Measurements from ENCODE around the gene GLS. TPM values are rescaled to one million over a fixed set of nuclear protein-coding genes. Genes with fewer than 3 reads are reported as not detected.

GLS gene
- total and polyA plus RNA-seq, 4 donors: 31.1 to 318 (median 104) TPM

- Histone ChIP-seq H3K36me3 (ENCODE audit: control insufficient read depth in 4 of 4, insufficient read depth in 4 of 4, low read length in 4 of 4) (peaks cover 27 to 38% (median 34%) of the 10 kb centered on the region in 4 donors), H3K4me3 (no peak overlapping the region), H3K27ac (ENCODE audit: low read depth in 1 of 2, low read length in 1 of 2) (no peak overlapping the region), H3K27me3 (ENCODE audit: control insufficient read depth in 3 of 3, insufficient read depth in 3 of 3, low read length in 2 of 3) (no peaks in the 10 kb centered on the region), H3K4me1 (ENCODE audit: control insufficient read depth in 5 of 5, insufficient read depth in 5 of 5, low read length in 5 of 5) (peaks cover 3 to 20% (median 16%) of the 10 kb centered on the region in 5 donors), H3K9ac (ENCODE audit: insufficient read depth in 1 of 2, low read length in 2 of 2) (no peak overlapping the region), H3K9me3 (ENCODE audit: control insufficient read depth in 4 of 4, insufficient read depth in 3 of 4, low read length in 3 of 4) (peaks cover 0 to 4% (median 0%) of the 10 kb centered on the region in 4 donors)
- TF ChIP-seq CTCF (IDR thresholded peaks at IDR 0.05; ENCODE audit: control extremely low read depth, extremely low read depth): no peak
- DNase-seq (no peak), ATAC-seq (ENCODE audit: insufficient read depth, low FRiP score) (no peak)
These were observed 127.7 kb downstream of the GLS start for GRCh38 chr2:191008286-191008685.

GRCh38 chr2:191009541-191010374 lies 129.1 kb downstream of the GLS start:
- no peak overlapping the region for H3K9ac ChIP-seq (ENCODE audit: insufficient read depth in 1 of 2, low read length in 2 of 2)
- no peak overlapping the region for H3K27ac ChIP-seq (ENCODE audit: low read depth in 1 of 2, low read length in 1 of 2)
- no peak overlapping the region for H3K4me3 ChIP-seq
- ATAC-seq (ENCODE audit: insufficient read depth, low FRiP score) (no peak), DNase-seq (no peak)
- no peaks in the 10 kb centered on the region for H3K27me3 ChIP-seq (ENCODE audit: control insufficient read depth in 3 of 3, insufficient read depth in 3 of 3, low read length in 2 of 3)
- 95 to 96% methylated on average over 4 of the region's 4 CpGs for WGBS, 2 donors
- peaks cover 6 to 25% (median 19%) of the 10 kb centered on the region in 5 donors for H3K4me1 ChIP-seq (ENCODE audit: control insufficient read depth in 5 of 5, insufficient read depth in 5 of 5, low read length in 5 of 5)
- H3K36me3 ChIP-seq (ENCODE audit: control insufficient read depth in 4 of 4, insufficient read depth in 4 of 4, low read length in 4 of 4): peaks cover 16 to 27% (median 22%) of the 10 kb centered on the region in 4 donors
- TF ChIP-seq CTCF (IDR thresholded peaks at IDR 0.05; ENCODE audit: control extremely low read depth, extremely low read depth): no peak
- no peaks in the 10 kb centered on the region for H3K9me3 ChIP-seq (ENCODE audit: control insufficient read depth in 4 of 4, insufficient read depth in 3 of 4, low read length in 3 of 4)

GRCh38 chr2:191010887-191011885 lies 130.6 kb downstream of the GLS start:
- no peaks in the 10 kb centered on the region for H3K27me3 ChIP-seq (ENCODE audit: control insufficient read depth in 3 of 3, insufficient read depth in 3 of 3, low read length in 2 of 3)
- H3K4me3 ChIP-seq: no peak overlapping the region
- 77 to 85% methylated on average over 14 of the region's 14 CpGs for WGBS, 2 donors
- H3K4me1 ChIP-seq (ENCODE audit: control insufficient read depth in 5 of 5, insufficient read depth in 5 of 5, low read length in 5 of 5): peaks cover 6 to 25% (median 19%) of the 10 kb centered on the region in 5 donors
- H3K9ac ChIP-seq (ENCODE audit: insufficient read depth in 1 of 2, low read length in 2 of 2): no peak overlapping the region
- H3K27ac ChIP-seq (ENCODE audit: low read depth in 1 of 2, low read length in 1 of 2): no peak overlapping the region
- H3K9me3 ChIP-seq (ENCODE audit: control insufficient read depth in 4 of 4, insufficient read depth in 3 of 4, low read length in 3 of 4): no peaks in the 10 kb centered on the region
- no peak for TF ChIP-seq CTCF (IDR thresholded peaks at IDR 0.05; ENCODE audit: control extremely low read depth, extremely low read depth)
- DNase-seq: no peak
- H3K36me3 ChIP-seq (ENCODE audit: control insufficient read depth in 4 of 4, insufficient read depth in 4 of 4, low read length in 4 of 4): peaks cover 4 to 18% (median 12%) of the 10 kb centered on the region in 4 donors
- no peak for ATAC-seq (ENCODE audit: insufficient read depth, low FRiP score)

Measured in lung (tissue), 12 donors.